DLD1 (cell line): ENCODE measurements around the gene ZC3HAV1L.
"Not testable (repeated sequence)": the region's sequence is repeated elsewhere in the genome, so short reads cannot be mapped to it uniquely, and the experiment has no call there.

Experiments used
- in situ Hi-C: cut with HindIII; loops from 2 replicates; pipeline ENCODE4 v1.10.0; 2017; ENCODE audit warnings: low sequenced_read_pairs

The ZC3HAV1L gene

DNA sequence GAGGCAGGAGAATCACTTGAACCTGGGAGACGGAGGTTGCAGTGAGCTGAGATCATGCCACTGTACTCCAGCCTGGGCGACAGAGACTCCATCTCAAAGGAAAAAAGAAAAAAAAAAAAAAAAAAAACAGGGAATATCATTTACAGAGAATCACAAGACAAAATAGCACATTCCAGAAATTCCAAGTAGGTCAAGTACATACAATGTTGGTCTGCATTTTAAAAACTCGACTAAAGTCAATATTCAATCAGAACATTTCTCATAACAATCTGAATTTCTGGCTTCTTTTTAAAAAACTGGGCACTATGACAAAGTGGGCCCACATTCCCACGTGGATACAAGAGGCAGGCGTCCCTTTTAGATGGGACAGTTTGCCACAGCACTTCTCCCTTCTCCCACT, 12.8 kb downstream of the ZC3HAV1L start:
- in situ Hi-C loops = no loop called here

- in situ Hi-C loops = no loop called here
These were observed 13.6 kb downstream of the ZC3HAV1L start for GRCh38 chr7:139022286-139022685.

DNA sequence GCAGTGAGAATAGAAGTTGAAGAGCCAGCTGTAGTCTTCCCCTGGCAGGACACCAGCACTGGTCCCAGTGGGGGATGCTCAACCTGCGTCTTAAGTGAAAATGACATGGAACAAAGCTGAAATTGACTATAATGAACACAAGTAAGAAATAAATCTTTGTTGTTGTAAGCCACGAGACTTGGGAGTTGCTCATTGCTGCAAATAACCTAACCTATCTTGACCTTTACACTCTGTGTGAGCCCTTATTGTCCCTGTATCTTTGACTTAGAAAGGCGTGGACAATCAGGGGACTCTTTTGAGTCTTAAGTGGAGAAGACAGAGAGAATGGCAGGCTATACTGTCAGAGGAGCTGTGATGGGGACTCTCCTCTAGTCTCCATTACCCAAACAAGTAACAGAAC, 16.9 kb downstream of the ZC3HAV1L start:
- in situ Hi-C loops = no loop called here

GRCh38 chr7:139016931-139017511, 18.8 kb downstream of the ZC3HAV1L start:
- in situ Hi-C loops = no loop called here

DNA sequence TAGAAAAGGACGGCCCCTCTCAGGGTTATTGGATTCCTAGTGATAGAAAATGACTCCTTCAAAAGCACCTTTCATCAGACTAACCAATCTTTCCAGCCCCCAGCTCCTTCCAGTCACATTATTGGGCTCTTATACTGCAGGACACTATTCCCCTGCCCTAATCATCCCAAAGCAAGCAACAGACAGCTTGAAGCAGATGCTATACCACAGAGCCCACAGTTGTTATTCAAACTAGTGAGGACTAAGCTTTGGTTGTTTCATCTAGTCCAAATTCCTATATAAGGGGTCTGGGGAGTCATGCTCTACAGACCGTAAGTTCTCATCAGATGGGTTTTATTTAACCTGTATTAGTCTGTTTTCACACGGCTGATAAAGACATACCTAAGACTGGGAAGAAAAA, 24.5 kb downstream of the ZC3HAV1L start:
- in situ Hi-C loops = no loop called here

DNA sequence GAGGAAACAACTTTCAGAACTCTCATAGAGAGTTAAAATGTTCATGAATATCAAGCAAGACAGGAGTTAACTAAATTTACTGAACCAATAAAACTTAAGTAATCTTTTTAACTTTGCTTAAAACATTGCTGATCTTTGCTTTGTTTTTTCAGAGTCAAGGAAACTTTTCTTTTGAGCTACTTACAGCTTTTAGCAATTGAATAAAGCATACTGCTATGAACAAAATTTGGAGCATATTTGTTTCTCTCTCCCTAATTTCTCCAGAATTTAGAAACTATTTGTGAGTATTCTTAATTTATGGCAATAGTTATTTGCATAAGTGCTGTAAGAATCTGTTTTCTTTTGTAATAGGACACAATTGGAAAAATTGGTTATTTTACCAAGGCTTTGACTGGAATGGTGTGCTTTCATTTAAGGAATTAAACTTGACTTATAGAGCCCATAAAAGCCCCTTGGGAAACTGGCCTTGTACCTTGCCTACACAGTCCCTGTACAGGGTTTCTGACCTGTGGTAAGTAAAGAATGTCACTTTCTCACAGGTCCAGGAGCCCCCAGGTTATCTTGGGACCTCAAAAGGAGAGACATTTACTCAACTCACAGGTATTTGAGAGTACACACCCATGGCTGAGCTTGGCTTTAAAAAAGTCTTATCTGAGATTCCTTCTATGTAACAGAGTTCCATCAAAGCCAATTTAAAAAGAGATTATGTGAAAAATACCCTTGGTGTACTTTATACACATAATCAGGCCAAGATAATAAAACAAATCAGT, 31.3 kb downstream of the ZC3HAV1L start:
- in situ Hi-C loops = no loop called here

GRCh38 chr7:138999414-138999813, 36.4 kb downstream of the ZC3HAV1L start:
- in situ Hi-C loops = no loop called here

DNA sequence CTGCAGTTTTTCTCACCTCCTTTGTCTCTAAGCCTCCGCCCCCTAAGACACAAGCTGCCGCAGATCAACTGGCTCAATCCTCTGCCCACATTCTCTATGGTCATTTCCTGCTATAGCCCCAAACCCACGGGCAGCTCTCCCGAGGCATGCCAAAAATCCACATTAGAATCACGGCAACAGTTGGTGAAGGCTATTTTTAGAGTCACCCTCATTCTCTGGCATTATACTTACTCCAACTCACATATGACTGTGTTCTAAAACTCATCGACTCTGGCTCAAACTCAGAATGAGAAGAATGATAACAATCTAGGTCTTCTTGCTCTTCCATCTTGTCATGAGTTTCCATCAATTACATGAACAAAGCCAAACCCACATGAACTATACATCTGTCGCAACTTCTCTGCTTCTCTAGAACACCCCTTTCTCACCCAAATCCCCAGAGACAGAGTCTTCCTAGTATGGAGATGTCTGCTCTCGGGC, 43.8 kb downstream of the ZC3HAV1L start:
- in situ Hi-C loops = no loop called here

DNA sequence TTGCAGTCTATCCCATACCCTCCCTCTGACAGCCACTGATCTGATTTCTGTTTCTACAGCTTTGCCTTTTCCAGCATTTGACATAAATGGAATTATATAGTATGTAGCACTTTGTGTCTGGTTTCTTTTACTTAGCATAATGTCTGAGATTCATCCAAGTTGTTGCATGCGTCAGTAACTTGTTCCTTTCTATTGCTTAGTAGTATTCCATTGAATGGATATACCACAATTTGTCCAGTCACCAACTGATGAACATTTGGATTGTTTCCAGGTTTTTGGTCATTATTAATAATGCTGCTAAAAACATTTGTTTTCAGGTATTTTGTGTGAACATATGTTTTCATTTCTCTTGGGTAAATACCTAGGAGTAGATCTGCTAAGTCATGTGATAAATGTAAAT, 48.2 kb downstream of the ZC3HAV1L start:
- in situ Hi-C loops = no loop called here

GRCh38 chr7:138982204-138982623, 53.6 kb downstream of the ZC3HAV1L start:
- in situ Hi-C loops = no loop called here

DNA sequence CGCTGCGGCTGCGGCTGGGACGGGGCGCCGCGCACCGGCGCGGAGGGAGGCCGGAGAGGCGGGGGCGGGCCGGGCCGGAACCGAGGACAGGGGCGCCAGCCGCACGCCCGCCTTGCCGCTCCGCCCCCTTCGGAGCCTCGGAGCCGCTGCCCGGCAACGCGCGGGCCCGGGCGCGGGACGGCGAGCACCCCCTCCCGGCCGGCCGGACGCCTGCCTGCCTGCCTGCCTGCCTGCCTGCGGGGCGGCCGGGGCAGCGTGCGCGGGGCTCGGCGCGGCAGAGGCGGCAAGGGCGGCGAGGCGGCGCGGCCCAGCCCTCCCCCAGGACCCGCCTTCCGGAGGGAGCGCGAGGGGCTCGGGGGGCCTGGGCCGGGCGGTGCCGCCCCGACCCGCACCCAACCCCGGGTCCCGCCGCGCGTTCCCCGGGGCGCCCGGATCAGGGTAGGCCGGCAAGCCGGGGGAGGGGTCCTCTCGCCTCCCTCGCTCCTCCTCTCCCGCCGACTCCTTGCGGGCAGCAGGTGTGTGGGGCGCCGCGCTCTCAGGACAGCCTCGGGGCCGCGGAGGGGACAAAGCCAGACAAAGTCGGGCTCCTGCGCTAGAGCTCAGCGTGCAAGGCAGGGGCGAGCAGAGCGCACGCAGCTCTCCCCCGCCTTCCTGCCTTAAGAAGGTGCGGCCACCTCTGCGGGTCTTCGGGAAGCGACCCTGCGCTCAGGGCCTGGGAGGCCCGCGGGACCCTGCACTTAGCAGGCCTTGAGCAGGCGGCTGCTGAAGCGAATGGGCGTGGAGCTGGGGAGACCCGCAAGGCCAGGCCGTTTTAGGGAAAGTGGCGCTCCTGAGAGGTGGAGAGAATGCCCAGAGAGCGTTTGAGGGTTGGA, 54.3 kb downstream of the ZC3HAV1L start, which contains the start of gene KIAA1549:
KIAA1549 (minus strand) TSS at position 58 of the 872 bp plus-strand sequence. CDS start 120 bp downstream, outside the sequence.
- in situ Hi-C loops = no loop called here

GRCh38 chr7:138980563-138981291, 55.1 kb downstream of the ZC3HAV1L start:
- in situ Hi-C loops = no loop called here

GRCh38 chr7:138979988-138980562, 55.8 kb downstream of the ZC3HAV1L start:
- in situ Hi-C loops = no loop called here

DNA sequence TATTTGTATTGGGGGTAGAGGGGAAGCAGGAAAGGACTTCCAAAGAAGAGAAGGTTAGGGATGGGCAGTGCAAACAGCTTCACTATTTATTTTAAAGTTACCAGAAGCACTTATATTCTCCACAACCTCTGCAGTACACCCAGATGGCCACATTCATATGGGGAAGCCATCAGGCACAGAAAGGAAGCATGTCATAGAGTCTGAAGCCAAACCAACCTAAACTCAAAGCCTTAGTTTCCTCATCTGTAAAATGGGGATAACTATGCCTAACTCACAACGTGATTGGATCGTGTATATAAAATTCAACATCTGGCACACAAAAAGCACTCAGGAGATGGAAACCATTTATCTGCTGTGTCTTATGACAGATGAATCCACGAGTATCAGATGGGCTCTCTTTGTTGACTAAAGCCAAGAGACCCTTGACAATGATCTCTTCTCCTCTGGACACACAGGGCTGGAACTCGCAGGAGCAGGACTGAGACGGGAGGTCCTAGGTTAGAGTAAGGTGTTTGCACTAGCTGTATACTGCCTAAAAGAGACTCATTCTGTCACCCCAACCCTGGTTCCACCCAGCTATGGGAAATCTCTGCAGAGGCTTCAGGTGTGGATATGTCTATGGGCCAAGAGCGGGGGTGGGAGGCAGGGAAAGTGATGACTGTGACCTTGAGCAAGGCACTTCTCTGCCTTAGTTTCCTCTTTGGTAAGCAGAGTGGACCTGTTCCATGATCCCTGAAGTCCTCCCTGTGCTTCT, 56.4 kb downstream of the ZC3HAV1L start:
- in situ Hi-C loops = no loop called here

- in situ Hi-C loops = no loop called here
These were observed 57.2 kb downstream of the ZC3HAV1L start for GRCh38 chr7:138978541-138979184.

DNA sequence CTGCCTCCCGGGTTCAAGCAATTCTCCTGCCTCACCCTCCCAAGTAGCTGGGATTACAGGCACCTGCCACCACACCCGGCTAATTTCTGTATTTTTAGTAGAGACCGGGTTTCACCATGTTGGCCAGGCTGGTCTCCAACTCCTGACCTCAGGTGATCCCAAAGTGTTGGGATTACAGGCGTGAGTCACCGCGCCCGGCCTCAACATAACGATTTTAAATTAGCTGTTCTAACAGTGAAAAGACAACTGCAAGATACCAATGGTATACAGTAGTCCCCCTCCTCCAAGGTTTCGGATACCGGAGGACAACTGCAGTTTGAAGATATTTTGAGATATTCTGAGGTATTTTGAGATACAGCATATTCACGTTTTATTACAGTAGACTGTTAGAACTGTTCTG, 59.7 kb downstream of the ZC3HAV1L start:
- in situ Hi-C loops = not testable (repeated sequence)
